ENCODE data around the gene SH2D1B.

Gene SH2D1B

GRCh38 chr1:162381941-162382750 lies 29.8 kb downstream of the SH2D1B start:
- H3K27me3 Mint-ChIP-seq, result no peaks in the 10 kb centered on the region
- DNase-seq, result no peak
- no peaks in the 10 kb centered on the region for H3K4me1 Mint-ChIP-seq
- H3K4me3 Mint-ChIP-seq, result no peak overlapping the region
- H3K9me3 Mint-ChIP-seq, result no peaks in the 10 kb centered on the region
- CTCF ChIA-PET, result interaction anchor here (1.2 to 2.0 kb wide), 2 partner anchors 10 to 24 kb away, joined by 4 to 5 read pairs; no protein-coding TSS in a partner anchor
- H3K27ac Mint-ChIP-seq, result no peak overlapping the region
- H3K36me3 Mint-ChIP-seq, result no peaks in the 10 kb centered on the region

DNA sequence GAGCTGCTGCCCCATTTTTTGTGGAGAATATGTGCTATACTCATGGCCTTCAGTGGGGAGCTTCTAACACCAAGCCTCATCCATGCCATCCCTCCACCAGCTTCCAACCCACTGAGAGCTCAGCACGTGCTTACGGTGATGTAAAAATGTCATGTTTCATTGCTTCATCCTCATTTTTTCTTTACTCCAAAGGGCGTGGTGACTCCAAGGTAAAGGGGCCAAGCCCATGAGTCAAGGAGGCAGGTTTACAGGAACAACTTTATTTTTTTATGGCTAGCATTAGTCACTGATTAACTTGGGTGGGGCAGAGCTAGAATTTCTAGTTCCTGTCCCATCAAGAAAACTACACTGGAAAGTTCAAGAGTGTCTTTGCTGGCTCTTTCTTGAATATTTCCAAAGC lies 30.6 kb downstream of the SH2D1B start, which contains the start of gene C1orf226:
Gene C1orf226 (plus strand): TSS at position 346 of the 400 bp plus-strand sequence. CDS start 174 bp downstream, outside the sequence.
- CTCF ChIA-PET, result interaction anchor here (1.2 to 2.0 kb wide), 2 partner anchors 11 to 24 kb away, joined by 4 to 5 read pairs; no protein-coding TSS in a partner anchor
- Mint-ChIP-seq H3K9me3 (no peaks in the 10 kb centered on the region), H3K4me3 (no peak within 1 kb of the TSS), H3K4me1 (no peaks in the 10 kb centered on the region), H3K36me3 (no peaks in the 10 kb centered on the region), H3K27ac (no peak within 1 kb of the TSS), H3K27me3 (no peaks in the 10 kb centered on the region)
- DNase-seq, result no peak

GRCh38 chr1:162380061-162380846 lies 31.7 kb downstream of the SH2D1B start:
- no peak for DNase-seq
- H3K4me3 Mint-ChIP-seq, result no peak overlapping the region
- no peak overlapping the region for H3K27ac Mint-ChIP-seq
- no peaks in the 10 kb centered on the region for H3K9me3 Mint-ChIP-seq
- no peaks in the 10 kb centered on the region for H3K4me1 Mint-ChIP-seq
- no peaks in the 10 kb centered on the region for H3K36me3 Mint-ChIP-seq
- CTCF ChIA-PET, result interaction anchor here (2.0 to 2.8 kb wide), 2 partner anchors 11 to 23 kb away, joined by 5 to 10 read pairs; no protein-coding TSS in a partner anchor
- no peaks in the 10 kb centered on the region for H3K27me3 Mint-ChIP-seq

DNA sequence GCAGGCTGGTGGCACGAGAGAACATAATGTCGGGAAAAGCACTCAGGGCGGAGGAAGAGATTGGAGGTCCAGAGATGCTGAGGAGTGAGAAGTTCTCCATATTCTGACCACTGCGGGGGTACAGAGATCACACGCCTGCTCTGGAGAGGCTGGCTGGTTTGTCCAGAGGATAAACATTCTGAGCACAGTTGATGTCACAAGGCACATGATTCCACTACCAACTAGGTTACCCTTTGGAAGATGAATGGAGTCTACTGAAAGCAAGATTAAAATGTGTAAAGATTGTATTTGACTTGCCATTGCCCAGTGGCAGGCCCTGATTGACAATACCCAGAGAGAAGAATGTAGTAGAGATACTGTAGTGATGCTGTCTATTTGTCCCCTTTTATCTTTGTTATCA lies 35.2 kb downstream of the SH2D1B start, which contains the start of gene SPATA46:
Gene SPATA46 (minus strand): TSS at position 164 of the 400 bp plus-strand sequence. CDS start 64 bp downstream, at position 100.
- no peak within 1 kb of the TSS for H3K27ac Mint-ChIP-seq
- DNase-seq, result no peak
- no peaks in the 10 kb centered on the region for H3K4me1 Mint-ChIP-seq
- H3K27me3 Mint-ChIP-seq, result no peaks in the 10 kb centered on the region
- H3K4me3 Mint-ChIP-seq, result no peak within 1 kb of the TSS
- CTCF ChIA-PET, result no interaction called here
- H3K9me3 Mint-ChIP-seq, result no peaks in the 10 kb centered on the region
- no peaks in the 10 kb centered on the region for H3K36me3 Mint-ChIP-seq

DNA sequence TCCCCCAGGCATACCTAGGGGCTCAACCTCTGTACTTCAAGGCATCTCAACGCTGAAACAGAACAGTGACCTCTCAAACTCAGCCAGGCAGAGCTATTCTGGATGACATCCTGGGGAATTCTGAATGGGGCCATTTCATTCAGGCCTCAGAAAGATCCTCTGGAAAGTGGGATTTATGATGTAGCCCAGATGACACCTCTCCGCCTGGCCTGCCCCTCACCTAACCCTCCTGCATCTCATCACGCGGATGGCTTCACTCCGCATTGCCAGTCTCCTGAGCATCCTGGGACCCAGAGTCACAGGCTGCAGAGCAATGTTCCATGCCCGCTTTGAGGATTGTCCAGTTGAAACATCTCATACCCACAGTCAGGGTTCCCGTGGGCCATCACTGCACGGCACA lies 36.5 kb downstream of the SH2D1B start:
- CTCF ChIA-PET, result no interaction called here
- H3K27me3 Mint-ChIP-seq, result no peaks in the 10 kb centered on the region

DNA sequence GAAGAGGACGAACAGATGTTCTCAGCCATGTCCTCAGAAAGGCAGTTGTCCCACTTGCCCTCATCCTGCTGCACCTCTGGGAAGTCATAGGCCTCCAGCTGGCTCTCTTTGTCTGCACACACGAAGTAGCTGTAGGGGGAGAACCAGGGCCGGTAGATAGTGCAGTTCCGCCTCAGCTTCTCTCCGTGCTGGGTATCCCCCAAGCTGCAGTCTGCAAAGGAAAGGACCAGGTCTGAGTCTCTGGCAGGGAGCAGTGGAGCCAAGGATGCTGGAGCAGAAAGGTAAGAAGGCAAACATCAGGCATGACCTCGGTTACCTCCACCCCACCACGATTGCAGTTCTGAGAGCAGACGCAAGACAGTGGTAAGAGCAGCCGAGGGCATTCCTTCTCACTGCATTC lies 37.5 kb downstream of the SH2D1B start:
- Mint-ChIP-seq H3K36me3 (no peaks in the 10 kb centered on the region), H3K4me3 (no peak overlapping the region), H3K9me3 (no peaks in the 10 kb centered on the region), H3K27ac (no peak overlapping the region), H3K4me1 (no peaks in the 10 kb centered on the region), H3K27me3 (no peaks in the 10 kb centered on the region)
- CTCF ChIA-PET, result no interaction called here
- no peak for DNase-seq

More for the DNA sequence above, 36.5 kb downstream of the SH2D1B start:
- no peak for DNase-seq
- Mint-ChIP-seq H3K4me3 (no peak overlapping the region), H3K9me3 (no peaks in the 10 kb centered on the region), H3K27ac (no peak overlapping the region), H3K4me1 (no peaks in the 10 kb centered on the region), H3K36me3 (no peaks in the 10 kb centered on the region)

DNA sequence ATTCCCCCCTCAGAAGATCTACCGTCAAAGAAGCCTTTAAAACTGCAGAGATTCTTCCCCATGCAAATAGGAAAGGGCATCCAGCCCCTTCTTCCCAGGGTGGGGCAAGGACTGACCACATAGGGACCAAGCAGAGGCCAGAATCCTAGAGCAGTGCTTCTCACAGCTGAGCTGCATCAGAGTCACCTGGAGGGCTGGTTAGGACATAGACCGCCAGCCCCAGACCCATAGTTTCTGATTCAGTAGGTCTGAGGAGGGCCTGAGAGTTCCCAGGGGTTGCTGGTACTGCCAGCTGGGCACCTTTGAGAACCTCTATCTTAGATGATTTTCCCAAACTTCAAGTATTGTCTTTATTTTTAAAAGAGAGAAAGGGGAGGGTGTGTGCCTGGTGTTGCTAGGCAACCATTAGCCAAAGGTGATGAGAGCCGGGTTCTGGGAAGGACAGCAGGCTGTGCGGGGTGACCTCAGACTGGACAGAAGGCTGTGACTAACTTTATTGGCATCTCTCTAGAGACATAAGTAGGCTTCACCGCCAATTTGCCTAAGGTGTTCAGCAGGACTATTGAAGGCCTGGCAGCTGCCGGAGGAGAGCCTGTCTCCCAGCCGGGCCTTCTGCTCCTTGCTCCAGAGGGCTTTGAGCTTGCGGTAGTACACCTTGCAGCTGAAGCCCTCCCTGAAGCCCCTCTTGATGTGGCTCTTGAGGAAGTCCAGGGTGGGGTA lies 38.2 kb downstream of the SH2D1B start:
- CTCF ChIA-PET, result no interaction called here
- no peaks in the 10 kb centered on the region for H3K27me3 Mint-ChIP-seq
- DNase-seq, result no peak
- H3K4me1 Mint-ChIP-seq, result no peaks in the 10 kb centered on the region
- H3K27ac Mint-ChIP-seq, result no peak overlapping the region
- no peaks in the 10 kb centered on the region for H3K9me3 Mint-ChIP-seq
- H3K4me3 Mint-ChIP-seq, result no peak overlapping the region
- no peaks in the 10 kb centered on the region for H3K36me3 Mint-ChIP-seq

- CTCF ChIA-PET, result no interaction called here
These were observed 38.9 kb downstream of the SH2D1B start for GRCh38 chr1:162373072-162373427.

DNA sequence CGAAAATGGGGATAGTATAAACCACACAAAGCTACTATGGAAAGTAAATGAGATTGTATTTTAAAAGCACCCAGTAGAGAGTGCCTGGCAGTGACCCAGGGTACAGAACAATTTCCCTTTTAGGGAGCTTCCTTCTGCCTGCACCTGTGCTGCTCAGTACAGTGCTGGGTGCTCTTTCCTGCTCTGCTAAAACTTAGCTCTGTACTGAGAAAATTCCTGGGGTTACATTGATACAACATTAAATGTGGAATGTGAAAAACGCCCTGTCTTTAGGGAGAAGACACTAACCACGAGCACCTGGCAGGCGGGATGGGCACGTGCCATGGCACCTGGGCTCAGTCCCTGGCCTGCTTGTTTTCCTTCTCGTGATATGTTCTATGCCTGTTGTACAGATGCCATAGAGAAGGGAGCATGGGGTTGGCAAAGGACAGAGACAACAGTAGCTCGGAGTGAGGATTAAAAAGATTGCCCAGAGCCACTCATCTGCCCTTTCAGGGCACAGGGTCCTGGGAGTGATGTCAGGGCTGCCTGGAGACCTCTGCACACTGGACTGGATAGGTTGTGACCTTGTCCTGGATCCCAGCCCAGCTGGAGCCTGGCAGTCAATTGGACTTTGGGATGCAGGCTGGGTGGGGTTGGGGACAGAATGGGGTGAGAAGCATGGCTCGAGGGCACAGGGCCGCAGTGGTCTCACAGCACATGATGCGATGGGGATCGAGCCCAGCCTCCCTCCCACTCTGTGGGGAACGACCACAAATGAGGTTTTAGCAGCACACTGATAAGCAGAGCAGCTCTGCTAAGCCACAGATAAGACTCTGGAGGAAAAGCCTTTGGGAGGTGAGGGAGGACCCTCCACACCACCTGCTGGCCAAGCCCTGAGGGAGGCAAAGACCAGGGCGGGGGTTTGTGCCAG lies 39.5 kb downstream of the SH2D1B start:
- Mint-ChIP-seq H3K36me3 (no peaks in the 10 kb centered on the region), H3K4me1 (no peaks in the 10 kb centered on the region), H3K9me3 (no peaks in the 10 kb centered on the region), H3K27ac (no peak overlapping the region), H3K27me3 (no peaks in the 10 kb centered on the region), H3K4me3 (no peak overlapping the region)
- CTCF ChIA-PET, result no interaction called here
- no peak for DNase-seq

More at GRCh38 chr1:162373072-162373427, 38.9 kb downstream of the SH2D1B start:
- no peak overlapping the region for H3K27ac Mint-ChIP-seq
- no peaks in the 10 kb centered on the region for H3K4me1 Mint-ChIP-seq
- no peaks in the 10 kb centered on the region for H3K9me3 Mint-ChIP-seq
- H3K36me3 Mint-ChIP-seq, result no peaks in the 10 kb centered on the region
- H3K4me3 Mint-ChIP-seq, result no peak overlapping the region
- DNase-seq, result no peak
- H3K27me3 Mint-ChIP-seq, result no peaks in the 10 kb centered on the region

- CTCF ChIA-PET, result no interaction called here
- H3K27ac Mint-ChIP-seq, result no peak overlapping the region
- no peaks in the 10 kb centered on the region for H3K27me3 Mint-ChIP-seq
- DNase-seq, result no peak
- no peaks in the 10 kb centered on the region for H3K4me1 Mint-ChIP-seq
- no peaks in the 10 kb centered on the region for H3K36me3 Mint-ChIP-seq
- H3K9me3 Mint-ChIP-seq, result no peaks in the 10 kb centered on the region
- H3K4me3 Mint-ChIP-seq, result no peak overlapping the region
These were observed 40.3 kb downstream of the SH2D1B start for GRCh38 chr1:162371611-162372010.

GRCh38 chr1:162370721-162371120 lies 41.2 kb downstream of the SH2D1B start:
- DNase-seq, result no peak
- CTCF ChIA-PET, result no interaction called here
- Mint-ChIP-seq H3K4me3 (no peak overlapping the region), H3K4me1 (no peaks in the 10 kb centered on the region), H3K27me3 (peaks cover under 1% of the 10 kb centered on the region), H3K36me3 (no peaks in the 10 kb centered on the region), H3K9me3 (no peaks in the 10 kb centered on the region), H3K27ac (no peak overlapping the region)

DNA sequence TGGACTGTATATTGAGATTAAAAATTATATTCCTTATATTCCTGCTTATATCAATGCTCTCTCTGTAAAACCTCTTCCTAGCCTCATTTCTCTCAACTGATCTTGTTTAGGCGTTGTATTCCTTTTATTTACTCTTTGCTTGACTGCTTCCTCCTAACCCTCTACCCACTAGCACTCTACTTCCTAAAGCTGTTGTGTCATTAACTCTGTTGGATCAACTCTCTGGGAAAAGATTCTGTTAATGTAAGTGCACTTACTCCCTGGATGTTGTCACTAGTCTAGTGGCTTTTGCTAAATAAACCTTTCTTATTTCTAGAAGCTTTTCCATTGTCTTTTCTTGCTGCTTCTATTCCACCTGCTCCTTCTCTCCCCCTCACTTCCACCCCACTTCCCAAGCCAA lies 41.8 kb downstream of the SH2D1B start:
- Mint-ChIP-seq H3K4me1 (no peaks in the 10 kb centered on the region), H3K9me3 (no peaks in the 10 kb centered on the region), H3K27ac (no peak overlapping the region), H3K27me3 (peaks cover 6% of the 10 kb centered on the region), H3K4me3 (no peak overlapping the region), H3K36me3 (no peaks in the 10 kb centered on the region)
- DNase-seq, result no peak
- CTCF ChIA-PET, result no interaction called here

DNA sequence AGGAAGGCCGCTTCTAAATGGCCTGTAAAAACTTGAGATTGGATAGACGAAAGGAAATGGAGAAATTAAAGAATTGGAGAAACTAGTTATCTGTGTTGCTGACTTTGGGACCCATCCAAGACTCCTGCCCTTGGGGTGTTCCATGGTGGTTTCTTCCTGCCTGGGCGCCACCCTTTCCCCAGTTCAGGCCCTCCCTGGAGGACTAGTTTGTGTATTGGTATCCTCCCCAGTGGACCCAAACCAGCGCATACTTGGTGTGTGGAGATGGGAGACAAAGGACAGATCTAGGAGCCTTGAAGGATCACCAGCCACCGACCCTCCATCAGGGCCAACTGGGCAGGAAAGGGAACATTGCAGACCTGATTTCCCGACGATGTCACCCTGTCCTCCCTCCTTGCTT lies 42.4 kb downstream of the SH2D1B start:
- H3K4me3 Mint-ChIP-seq, result no peak overlapping the region
- no peaks in the 10 kb centered on the region for H3K9me3 Mint-ChIP-seq
- H3K4me1 Mint-ChIP-seq, result no peaks in the 10 kb centered on the region
- no peaks in the 10 kb centered on the region for H3K36me3 Mint-ChIP-seq
- no peak for DNase-seq
- no peak overlapping the region for H3K27ac Mint-ChIP-seq
- CTCF ChIA-PET, result no interaction called here
- H3K27me3 Mint-ChIP-seq, result peaks cover 6% of the 10 kb centered on the region
